ENCODE data around the gene STK17A.
"Not testable (repeated sequence)": the region's sequence is repeated elsewhere in the genome, so short reads cannot be mapped to it uniquely, and the experiment has no call there.

Gene STK17A

GRCh38 chr7:43624156-43624555 is 41.2 kb downstream of the STK17A start:
- Histone ChIP-seq H3K4me1 (peaks cover 0 to 60% (median 19%) of the 10 kb centered on the region in 4 donors), H3K9me3 (no peaks in the 10 kb centered on the region), H3K27me3 (no peaks in the 10 kb centered on the region), H3K27ac (peak overlapping the region; percentile 42 to 47), H3K36me3 (peaks cover 0 to 13% (median 11%) of the 10 kb centered on the region in 3 donors), H3K4me3 (no peak overlapping the region)
- DNase-seq, result no peak
- intact Hi-C loops (cut with DNase I; ENCODE audit: low total_unique reads), result no loop called here
- TF ChIP-seq CTCF (IDR thresholded peaks at IDR 0.05), result no peak

DNA sequence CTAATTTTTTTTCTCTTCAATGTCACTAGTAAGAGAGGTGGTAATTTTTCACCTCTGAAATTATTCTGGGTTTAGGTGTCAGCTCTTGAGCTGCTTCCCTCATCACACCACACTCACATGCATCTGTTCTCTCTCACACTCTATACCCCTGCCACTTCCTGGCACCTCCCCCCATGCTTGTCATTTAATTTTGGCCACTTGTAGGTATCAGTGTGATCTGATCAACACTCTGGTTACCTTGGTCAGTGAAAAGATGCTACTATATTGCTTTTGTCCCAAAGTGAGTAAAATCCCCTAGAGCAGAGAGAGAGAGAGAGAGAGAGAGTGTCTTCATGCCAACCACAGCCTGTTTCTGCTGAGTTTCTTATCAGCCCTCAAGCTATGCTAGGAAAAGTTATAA is 42.5 kb downstream of the STK17A start:
- TF ChIP-seq CTCF (IDR thresholded peaks at IDR 0.05), result no peak
- H3K27ac ChIP-seq, result peak overlapping the region; percentile 42 to 56
- H3K4me1 ChIP-seq, result peaks cover 0 to 55% (median 18%) of the 10 kb centered on the region in 4 donors
- H3K4me3 ChIP-seq, result no peak overlapping the region
- DNase-seq, result no peak
- no peaks in the 10 kb centered on the region for H3K27me3 ChIP-seq
- H3K9me3 ChIP-seq, result no peaks in the 10 kb centered on the region
- intact Hi-C loops (cut with DNase I; ENCODE audit: low total_unique reads), result no loop called here
- H3K36me3 ChIP-seq, result peaks cover 9 to 18% (median 13%) of the 10 kb centered on the region in 3 donors

- no peaks in the 10 kb centered on the region for H3K9me3 ChIP-seq
- peaks cover 0 to 55% (median 18%) of the 10 kb centered on the region in 4 donors for H3K4me1 ChIP-seq
- peak overlapping the region; percentile 42 to 56 for H3K27ac ChIP-seq
- no peak overlapping the region for H3K4me3 ChIP-seq
- no peak for TF ChIP-seq CTCF (IDR thresholded peaks at IDR 0.05)
- intact Hi-C loops (cut with DNase I; ENCODE audit: low total_unique reads), result no loop called here
- no peak for DNase-seq
- no peaks in the 10 kb centered on the region for H3K27me3 ChIP-seq
- H3K36me3 ChIP-seq, result peaks cover 9 to 18% (median 13%) of the 10 kb centered on the region in 3 donors
Measured at GRCh38 chr7:43625980-43626379, 43.1 kb downstream of the STK17A start.

DNA sequence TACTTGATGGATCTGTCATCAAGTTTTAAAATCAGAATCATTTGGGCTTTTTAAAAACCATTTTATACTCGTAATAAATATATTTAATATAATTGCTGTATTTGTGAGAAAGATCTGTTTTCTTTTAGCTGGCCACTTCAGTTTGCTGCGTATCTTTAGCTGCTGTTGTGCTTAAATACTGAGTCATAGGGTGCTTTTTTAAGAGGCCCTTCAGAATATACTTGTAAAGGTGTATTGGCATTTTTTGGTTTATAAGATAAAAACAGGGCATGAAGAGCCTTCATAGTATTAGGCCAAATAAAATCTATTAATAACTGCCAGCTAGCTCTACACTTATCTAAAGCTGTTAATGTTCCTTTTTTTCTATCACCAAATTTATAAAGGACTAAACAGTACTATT is 43.8 kb downstream of the STK17A start:
- H3K4me1 ChIP-seq, result peaks cover 0 to 57% (median 18%) of the 10 kb centered on the region in 4 donors
- no peaks in the 10 kb centered on the region for H3K9me3 ChIP-seq
- DNase-seq, result no peak
- intact Hi-C loops (cut with DNase I; ENCODE audit: low total_unique reads), result no loop called here
- no peaks in the 10 kb centered on the region for H3K27me3 ChIP-seq
- H3K36me3 ChIP-seq, result peaks cover 9 to 19% (median 12%) of the 10 kb centered on the region in 3 donors
- H3K27ac ChIP-seq, result peak overlapping the region; percentile 42 to 56
- H3K4me3 ChIP-seq, result no peak overlapping the region
- no peak for TF ChIP-seq CTCF (IDR thresholded peaks at IDR 0.05)

DNA sequence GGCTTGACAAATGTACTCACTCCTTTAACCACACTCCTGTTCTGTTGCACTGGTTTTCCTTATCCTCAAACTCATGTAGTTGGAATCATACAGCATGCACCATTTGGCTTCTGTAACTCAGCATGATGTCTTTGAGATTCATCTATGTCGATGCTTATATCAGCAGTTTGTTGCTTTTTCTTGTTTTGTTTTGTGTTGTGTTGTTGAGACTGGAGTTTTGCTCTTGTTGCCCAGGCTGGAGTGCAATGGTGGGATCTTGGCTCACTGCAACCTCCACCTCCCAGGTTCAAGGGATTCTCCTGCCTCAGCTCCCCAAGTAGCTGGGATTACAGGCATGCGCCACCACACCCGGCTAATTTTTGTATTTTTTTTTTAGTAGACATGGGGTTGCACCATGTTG is 44.9 kb downstream of the STK17A start:
- intact Hi-C loops (cut with DNase I; ENCODE audit: low total_unique reads); H3K27me3 ChIP-seq; H3K9me3 ChIP-seq; H3K27ac ChIP-seq; H3K4me3 ChIP-seq; DNase-seq: not testable (repeated sequence)
- H3K36me3 ChIP-seq, result peaks cover 9 to 28% (median 19%) of the 10 kb centered on the region in 3 donors
- H3K4me1 ChIP-seq, result peaks cover 0 to 51% (median 18%) of the 10 kb centered on the region in 4 donors

DNA sequence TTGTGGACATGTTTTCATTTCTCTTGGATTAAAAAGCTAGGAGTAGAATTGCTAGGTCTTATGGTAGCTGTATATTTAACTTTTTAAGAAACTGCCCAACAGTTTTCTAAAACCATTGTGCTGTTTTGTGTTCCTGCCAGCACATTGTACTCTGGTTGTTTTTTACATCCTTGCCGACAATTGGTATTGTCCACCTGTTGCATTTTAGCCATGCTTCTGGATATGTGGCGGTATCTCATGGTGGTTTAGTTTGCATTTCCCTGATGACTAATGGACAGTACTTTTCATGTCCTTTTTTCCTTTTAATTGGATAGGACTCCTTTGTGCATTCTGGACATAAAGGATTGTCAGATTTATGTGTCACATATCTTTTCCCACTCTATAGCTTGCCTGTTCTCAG is 45.5 kb downstream of the STK17A start:
- no peaks in the 10 kb centered on the region for H3K9me3 ChIP-seq
- DNase-seq, result no peak
- intact Hi-C loops (cut with DNase I; ENCODE audit: low total_unique reads), result no loop called here

More for the DNA sequence above, 45.5 kb downstream of the STK17A start:
- peaks cover 9 to 31% (median 23%) of the 10 kb centered on the region in 3 donors for H3K36me3 ChIP-seq
- peaks cover 0 to 46% (median 18%) of the 10 kb centered on the region in 4 donors for H3K4me1 ChIP-seq
- no peak for TF ChIP-seq CTCF (IDR thresholded peaks at IDR 0.05)
- no peak overlapping the region for H3K4me3 ChIP-seq
- H3K27ac ChIP-seq, result no peak overlapping the region
- H3K27me3 ChIP-seq, result no peaks in the 10 kb centered on the region

Data from tibial artery (tissue), 4 donors.